ENCODE measurements around the gene IFNGR1. TPM values are rescaled to one million over a fixed set of nuclear protein-coding genes. Genes with fewer than 3 reads are reported as not detected.
A peak's percentile ranks its signal among the peaks of the same experiment; 100 is the strongest.

IFNGR1 gene
- total RNA-seq, 6 experiments from 2014 or later = 24.1 to 29.0 (median 26.1) TPM

GRCh38 chr6:137148306-137149034 lies 70.7 kb downstream of the IFNGR1 start:
- H3K9me3 Mint-ChIP-seq = no peaks in the 10 kb centered on the region
- peaks cover 2% of the 10 kb centered on the region; the same call in 1 of the 2 replicates for H3K27me3 Mint-ChIP-seq (ENCODE audit: insufficient read depth)
- no peak overlapping the region for H3K4me3 Mint-ChIP-seq
- no peaks in the 10 kb centered on the region for H3K4me1 Mint-ChIP-seq (ENCODE audit: low read depth)
- peak; percentile 6 for DNase-seq
- no peak for TF ChIP-seq CTCF (IDR thresholded peaks at IDR 0.05)
- no peaks in the 10 kb centered on the region for H3K36me3 Mint-ChIP-seq (ENCODE audit: low read depth)
- no peak overlapping the region for H3K27ac Mint-ChIP-seq

Other genes with a start within 250 kb of the IFNGR1 start
- not detected for gene IL20RA, start 174.4 kb downstream of the IFNGR1 start, total RNA-seq (2021; fragmentation: NEBNext Ultra II Directional; extraction: Animal tissue kit (Norgen Biotek cat#: 25700))
- not detected for gene IL22RA2, start 45.7 kb downstream of the IFNGR1 start, total RNA-seq (2021; fragmentation: NEBNext Ultra II Directional; extraction: Animal tissue kit (Norgen Biotek cat#: 25700))

Measured in HFFc6 (cell line).